GM19238 (cell line): ENCODE data around the gene HOXC9.

ENCODE experiments used
- DNase-seq: peaks from one replicate; pipeline ENCODE4 v3.0.0; 2011; ENCODE audit warnings: low spot score; ENCODE audit not compliant: insufficient read length

Gene HOXC9

DNA sequence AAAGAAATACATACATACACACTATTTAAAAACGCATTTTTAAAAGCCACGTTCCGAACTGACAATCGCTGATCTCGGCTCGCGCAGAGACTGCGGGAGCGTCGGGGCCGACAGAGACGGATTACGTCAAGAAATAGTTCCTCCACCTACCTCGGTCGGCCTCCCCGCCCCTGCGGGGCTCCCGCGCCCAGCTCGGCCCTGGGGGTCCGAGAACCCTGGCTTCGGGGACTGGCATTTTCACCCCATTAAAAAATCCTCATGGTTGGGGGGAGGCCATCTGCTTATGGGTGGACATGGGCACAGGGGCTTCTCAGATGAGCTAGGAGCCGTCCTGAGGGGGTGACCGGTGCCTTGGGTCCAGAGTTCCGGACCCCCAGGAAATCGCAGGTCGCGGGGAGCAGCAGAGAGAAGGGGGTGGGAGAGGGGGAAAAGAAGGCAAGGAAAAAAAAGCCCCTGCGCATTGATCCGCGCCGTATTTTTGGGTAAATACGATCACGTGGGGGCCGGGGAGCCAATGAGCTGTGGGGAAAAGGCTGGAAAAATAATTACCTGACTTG lies 324 bp upstream of the HOXC9 start:
- DNase-seq: no peak

- no peak for DNase-seq
Observed at GRCh38 chr12:54001283-54002187, 1.6 kb downstream of the HOXC9 start.

GRCh38 chr12:54002278-54002914 lies 2.4 kb downstream of the HOXC9 start:
- DNase-seq: no peak

GRCh38 chr12:54002915-54003389 lies 3.0 kb downstream of the HOXC9 start:
- no peak for DNase-seq

DNA sequence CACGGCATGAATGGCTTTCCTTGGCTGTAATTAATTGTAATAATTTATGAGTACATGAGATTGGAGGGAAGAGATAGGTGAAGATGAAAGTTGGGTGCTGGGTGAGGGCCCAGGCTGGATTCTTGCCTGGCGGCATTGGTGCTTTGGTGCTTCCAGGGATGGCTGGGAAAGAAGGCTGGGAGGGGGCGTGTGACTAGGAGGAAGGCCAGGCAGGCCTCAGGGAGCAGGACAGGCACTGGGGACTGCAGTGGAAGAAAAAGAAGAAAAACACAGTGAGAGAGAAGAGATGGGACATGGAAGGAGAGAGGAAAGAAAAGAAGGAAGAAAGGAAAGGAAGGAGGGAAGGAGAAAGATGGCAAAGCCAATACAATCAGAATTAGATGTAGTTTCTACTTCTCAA lies 3.7 kb downstream of the HOXC9 start:
- DNase-seq: no peak

GRCh38 chr12:54004063-54004840 lies 4.3 kb downstream of the HOXC9 start:
- DNase-seq: no peak

DNA sequence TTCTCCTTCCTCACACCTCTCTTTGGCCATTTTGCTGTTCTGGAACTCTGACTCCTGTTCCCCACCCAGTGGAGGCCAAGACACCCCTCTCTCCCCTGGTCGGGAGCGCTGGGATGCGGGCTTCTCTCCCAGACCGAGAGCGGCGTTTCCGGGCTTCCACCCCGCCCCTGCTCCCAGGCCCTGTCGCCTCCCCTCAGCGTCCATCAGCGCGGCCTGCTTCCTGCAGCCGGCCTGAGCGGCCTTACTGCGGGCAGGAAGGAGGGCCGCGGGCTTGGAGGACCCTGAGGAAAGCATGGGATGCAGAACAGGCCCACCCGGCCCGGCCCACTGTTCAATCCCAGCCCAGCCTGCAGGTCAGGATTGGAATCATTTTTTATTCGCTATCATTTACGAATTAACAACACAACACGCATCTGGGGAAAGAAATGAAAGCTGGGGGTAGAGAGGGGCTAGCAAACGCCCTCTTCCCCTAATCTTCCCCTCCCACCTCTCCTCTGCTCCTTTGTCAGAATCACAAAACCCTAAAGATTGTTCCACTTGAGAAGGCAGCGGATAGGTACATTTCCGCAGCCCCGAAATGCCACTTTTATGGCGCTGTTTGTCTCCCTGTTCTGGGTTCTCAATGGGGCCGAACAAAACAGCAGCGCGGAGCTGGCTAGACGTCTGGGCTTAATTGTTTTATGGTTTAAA lies 5.0 kb downstream of the HOXC9 start:
- DNase-seq: no peak

- DNase-seq: no peak
Observed at GRCh38 chr12:54005531-54005852, 5.5 kb downstream of the HOXC9 start.

DNA sequence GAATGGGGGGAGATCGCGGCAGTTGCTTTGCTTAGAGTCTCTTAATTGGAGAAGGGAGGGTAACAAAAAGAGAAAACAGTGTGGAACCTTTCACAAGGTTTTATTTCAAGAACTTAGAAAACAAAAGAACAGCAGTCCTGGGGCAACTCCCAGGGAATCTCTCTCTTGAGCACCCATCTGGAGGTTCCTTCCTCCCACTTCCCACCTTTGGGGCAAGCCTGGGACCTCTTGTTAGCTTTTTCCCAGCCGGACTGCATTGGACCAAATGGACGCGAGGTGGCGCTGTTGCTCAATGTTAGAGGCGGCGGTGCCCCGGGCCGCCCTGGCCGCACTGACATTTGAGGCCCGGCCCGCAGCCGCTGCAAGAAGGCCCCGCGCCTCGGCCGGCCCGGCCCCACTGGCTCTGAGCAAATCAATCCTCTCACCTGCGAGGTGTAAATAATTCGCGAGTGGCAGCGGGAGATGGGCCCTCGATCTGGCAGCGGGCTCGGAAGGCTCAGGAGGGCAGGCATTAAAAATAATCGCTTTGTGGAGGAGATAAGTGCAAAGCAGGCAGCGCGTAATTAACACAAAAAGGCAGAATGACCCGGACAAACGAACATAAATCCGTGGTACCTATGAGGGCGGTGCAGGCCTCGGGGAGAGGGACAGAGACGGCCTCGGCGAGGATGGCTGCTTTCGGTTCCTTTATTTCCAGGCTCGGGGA lies 6.0 kb downstream of the HOXC9 start:
- DNase-seq: peak; percentile 76

DNA sequence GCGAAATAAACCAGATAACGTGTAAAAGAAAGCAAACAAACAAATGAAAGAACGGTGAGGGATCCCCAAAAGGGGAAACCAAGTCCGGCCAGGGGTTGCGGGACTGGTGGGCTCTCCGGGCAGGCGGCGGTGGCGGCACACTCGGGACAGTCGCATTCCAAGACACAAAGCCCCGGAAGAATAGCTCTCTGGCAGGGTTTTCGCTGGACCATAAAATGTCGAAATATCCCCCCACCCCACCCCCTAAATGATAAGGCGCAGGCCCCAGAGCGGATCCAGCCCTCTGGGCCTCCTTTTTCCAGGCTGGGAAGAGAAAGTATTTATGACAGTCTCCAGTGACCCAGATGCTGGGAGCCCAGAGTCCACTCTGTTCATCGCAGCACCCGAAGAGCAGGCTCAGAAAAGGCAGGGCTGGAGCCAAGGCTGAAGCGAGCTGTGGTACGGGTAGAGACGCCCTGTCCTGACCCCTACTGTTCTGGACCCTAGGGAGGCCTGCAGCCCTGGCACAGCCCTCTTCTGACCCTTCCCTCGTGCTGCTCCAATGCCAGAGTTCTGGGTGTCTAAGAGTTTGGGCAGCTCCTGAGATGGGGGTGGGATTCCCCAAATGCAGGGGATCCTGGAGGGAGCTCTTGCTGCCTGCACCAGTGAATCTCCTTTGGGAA lies 6.7 kb downstream of the HOXC9 start:
- DNase-seq: no peak

DNA sequence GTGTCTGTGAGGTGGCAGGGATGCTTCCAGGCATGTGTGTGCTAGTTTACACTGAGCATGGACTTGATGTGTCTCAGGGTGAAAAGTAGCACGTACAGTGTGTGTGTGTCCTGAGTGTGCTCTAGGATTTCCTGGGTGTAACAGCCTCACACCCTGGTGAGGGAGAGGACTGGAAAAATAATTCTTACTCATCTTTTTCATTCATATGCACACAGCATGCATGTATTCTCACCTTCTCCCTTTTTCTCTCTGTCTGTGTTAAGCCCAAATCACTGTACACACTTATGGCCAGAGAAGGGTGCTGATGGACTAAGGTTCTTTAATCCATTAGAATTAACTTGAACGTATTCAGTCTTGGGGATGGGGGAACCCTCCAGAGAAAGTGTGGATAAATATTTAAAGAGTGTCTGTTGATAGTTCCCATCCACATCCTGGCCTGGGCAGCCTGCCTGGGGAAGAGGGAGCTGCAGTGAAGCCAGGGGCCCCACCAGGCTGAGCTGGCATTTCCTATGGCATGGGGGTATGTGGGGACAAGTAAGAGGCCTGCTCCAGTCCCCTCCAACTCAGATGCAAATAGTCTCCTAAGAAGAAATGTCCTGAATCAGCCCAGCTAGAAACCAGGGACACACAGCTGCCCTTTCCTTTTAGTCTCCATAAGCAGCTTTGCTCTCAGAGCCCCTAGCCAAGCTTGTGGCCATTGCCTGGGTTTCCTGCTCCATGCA lies 7.7 kb downstream of the HOXC9 start:
- no peak for DNase-seq

- no peak for DNase-seq
Observed at GRCh38 chr12:54008260-54008552, 8.2 kb downstream of the HOXC9 start.

GRCh38 chr12:54009171-54010052 lies 9.5 kb downstream of the HOXC9 start:
- DNase-seq: no peak

DNA sequence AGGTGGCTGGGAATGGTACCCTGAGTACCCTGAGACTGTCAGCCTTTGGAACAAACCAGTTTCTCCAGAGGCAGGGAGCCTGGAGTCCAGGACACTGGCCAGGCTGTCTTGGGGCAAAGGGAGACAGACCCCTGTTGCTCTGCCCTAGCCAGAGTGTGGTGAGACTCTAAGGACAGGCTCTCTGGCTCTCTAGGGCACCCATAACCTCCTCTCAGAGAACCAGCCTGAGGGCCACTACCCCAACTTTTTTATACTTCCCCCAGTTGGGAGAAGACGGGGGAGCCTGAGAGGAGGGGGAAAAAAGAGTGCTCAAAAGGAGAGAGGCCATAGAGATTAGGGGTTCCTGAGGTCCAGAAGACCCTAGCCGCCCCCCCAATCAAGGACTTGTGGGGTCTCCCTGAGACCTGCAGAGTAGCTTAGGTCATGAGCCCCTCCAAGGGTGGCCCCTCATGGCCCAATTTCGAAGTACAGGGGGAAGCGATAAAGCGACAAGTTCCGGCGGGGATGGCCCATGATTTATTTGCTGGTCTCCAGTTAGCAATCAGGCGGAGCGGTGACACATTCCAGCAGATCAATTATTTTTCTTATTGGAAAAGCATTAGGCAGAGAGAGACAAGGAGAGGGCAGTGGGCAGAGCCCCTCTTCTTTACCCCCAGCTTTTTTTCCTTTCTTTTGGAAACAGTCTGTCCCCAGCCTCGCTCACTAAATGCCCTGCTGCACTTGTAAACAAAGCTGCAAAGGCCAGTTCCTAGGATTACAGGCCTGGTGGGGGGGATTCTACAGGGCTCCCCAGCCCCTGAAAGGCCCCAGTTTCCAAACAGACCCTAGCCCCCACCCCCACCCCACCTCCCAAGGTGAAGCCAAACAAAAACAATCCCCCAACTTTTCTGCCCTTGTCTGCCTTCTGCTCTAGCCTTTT lies 10.4 kb downstream of the HOXC9 start:
- DNase-seq: no peak

DNA sequence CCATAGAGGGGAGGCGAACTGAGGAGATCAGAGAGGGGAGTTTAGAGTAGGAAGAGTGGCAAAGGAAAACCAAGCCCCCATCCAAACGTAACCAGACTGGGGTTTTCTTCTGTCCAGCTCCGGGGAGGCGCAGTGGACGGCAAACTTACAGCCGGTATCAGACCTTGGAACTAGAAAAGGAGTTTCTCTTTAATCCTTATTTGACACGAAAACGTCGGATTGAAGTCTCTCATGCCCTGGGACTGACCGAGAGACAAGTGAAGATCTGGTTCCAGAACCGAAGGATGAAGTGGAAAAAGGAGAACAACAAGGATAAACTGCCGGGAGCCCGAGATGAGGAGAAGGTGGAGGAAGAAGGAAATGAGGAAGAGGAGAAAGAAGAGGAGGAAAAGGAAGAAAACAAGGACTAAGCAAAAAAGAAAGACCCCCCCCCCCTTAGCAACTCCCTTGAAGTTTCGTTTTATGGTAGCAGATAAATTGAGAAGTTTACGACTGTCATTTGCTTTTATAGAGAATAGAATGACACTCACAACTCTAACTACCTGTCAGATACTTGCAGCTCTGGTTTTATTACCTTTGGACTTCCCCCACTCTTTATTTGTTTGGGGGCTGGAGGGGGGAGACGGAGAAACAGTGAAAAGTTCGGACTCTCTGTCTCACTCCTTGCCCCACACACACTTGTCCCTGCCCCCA lies 11.2 kb downstream of the HOXC9 start:
- no peak for DNase-seq

DNA sequence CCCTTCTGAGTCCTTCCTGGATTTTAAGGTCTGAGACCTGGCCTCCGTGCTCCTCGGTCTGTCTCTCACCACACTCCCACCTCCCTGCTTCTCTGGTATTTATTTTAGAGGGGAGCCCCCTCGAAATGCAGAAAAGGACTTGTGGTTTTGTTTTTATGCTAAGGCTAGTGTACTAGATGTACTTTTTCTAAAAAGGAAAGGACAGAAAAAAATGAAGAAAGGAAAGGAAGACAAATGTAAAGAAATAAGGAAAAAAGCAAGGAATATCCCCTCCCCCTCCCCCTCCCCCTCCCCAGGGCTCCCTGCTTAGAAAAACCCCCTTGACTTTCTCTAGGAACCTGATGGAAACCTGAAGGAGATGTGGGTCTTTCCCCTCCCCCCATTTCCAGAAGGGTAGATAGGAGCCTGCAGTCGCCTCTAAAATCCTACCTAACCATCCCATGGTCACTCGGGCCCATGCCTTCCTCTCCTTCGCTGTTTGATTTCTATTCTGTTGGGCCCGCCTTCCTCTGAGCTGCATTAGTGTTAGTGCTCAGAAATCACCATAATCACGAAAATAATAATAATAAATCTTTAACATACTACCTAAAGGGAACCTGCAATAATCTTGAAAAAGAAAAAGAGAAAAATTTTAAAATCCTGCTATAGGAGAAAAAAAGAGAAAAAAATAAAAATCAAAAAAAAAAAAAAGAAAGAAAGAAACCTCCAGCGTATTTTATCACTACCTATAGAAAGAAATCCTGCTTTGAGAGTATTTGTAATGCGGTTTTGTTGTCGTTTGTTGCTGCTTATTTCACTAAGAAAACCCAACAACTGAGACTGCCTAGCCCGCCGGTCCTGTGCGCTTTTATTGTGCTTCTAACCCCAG lies 11.9 kb downstream of the HOXC9 start:
- DNase-seq: no peak
